GM21786 (cell line): ENCODE data around the gene SAP30L.

ENCODE experiments used
- ATAC-seq: cut with Tn5 transposase; IDR thresholded peaks from one replicate; pipeline ENCODE4 v1.9.1; 2021; ENCODE audit not compliant: unreplicated experiment

Gene SAP30L

GRCh38 chr5:154505567-154505966, 59.8 kb downstream of the SAP30L start:
- ATAC-seq: no peak

GRCh38 chr5:154506049-154506715, 60.4 kb downstream of the SAP30L start:
- no peak for ATAC-seq

DNA sequence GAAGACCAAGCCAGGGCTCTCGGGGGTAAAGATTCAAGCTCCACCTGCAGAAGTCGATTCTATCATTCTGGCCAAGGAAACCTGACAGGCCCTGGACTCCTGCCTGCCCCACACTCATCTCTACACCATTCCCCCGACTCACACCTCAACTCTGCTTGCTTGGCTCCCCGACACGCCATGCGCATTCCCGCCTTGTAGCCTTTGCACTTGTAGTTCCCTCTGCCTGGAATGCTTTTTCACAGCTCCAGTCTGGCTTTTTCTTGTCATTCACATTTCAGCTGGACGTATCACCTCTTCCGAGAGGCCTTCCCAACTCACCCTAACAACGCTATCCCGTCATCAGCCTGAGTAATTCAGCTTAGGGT, 60.9 kb downstream of the SAP30L start:
- no peak for ATAC-seq

DNA sequence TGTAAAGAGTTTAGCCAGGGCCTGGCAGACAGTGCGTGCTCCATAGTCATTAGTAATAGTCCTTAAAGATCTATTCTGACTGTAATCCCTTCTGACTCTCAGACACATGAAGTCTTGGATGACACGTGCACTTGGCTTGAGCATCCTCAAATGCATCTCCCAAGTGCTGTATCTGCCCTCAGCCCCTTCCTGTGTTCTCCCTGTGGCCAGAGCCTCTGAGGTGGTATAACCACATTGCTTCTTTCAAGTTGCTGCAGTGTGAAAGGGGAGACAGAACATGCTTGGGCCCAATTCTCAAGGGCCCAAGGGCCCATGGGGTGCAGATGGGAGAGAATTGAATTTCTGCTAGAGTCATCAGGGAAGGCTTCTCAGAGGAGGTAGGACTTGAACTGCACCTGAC, 62.3 kb downstream of the SAP30L start:
- no peak for ATAC-seq

DNA sequence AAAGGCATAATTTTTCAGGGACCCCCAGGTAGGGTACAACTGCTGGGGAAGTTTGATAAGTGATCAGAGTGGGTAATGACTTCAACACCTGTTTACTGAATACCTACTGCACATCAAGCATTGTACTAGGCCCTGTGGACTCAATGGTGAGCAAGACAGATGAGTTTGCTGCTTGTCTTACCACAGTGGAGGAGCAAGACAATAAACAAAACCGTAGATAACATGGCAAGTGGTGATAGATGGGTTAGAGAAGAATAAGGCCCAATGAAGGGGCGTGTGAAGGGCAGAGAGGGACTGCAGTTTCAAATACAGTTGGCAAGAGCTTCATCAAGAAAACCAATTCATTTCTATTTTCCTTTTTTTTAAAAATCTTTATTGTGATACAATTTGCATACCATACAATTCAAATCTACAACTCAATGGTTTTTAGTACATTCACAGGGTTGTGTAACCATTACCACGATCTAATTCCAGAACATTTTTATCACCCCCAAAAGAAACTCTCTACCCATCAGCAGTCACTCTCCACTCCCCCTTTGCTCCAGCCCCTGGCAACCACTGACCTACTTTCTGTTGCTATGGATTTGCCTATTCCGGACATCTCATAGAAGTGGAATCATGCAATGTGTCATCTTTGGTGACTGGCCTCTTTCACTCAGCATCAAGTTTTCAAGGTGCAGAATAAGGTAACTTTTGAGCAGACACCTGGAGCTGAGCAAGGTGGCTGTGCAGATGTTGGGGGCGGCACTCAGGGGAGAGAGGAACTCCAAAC, 64.2 kb downstream of the SAP30L start:
- ATAC-seq: no peak
